OCI-LY7 (cell line): ENCODE measurements around the gene GYPB.
"Not testable (repeated sequence)": the region's sequence is repeated elsewhere in the genome, so short reads cannot be mapped to it uniquely, and the experiment has no call there.

Source experiments
- CTCF ChIP-seq: fragments of 200-600 bp; sonication (generic); conservative IDR thresholded peaks from 2 replicates; pipeline ENCODE4 v1.5.1; 2014; ENCODE audit warnings: mild to moderate bottlenecking, antibody characterized with exemption, low read length, moderate library complexity, mixed read lengths
- EZH2phosphoT487 ChIP-seq: fragments of 200-600 bp; sonication (generic); IDR thresholded peaks from 2 replicates; pipeline ENCODE4 v1.6.1; 2018; ENCODE audit warnings: low read depth, borderline replicate concordance, mild to moderate bottlenecking, mixed run types, antibody characterized with exemption, low read length, moderate library complexity, mixed read lengths

DNA sequence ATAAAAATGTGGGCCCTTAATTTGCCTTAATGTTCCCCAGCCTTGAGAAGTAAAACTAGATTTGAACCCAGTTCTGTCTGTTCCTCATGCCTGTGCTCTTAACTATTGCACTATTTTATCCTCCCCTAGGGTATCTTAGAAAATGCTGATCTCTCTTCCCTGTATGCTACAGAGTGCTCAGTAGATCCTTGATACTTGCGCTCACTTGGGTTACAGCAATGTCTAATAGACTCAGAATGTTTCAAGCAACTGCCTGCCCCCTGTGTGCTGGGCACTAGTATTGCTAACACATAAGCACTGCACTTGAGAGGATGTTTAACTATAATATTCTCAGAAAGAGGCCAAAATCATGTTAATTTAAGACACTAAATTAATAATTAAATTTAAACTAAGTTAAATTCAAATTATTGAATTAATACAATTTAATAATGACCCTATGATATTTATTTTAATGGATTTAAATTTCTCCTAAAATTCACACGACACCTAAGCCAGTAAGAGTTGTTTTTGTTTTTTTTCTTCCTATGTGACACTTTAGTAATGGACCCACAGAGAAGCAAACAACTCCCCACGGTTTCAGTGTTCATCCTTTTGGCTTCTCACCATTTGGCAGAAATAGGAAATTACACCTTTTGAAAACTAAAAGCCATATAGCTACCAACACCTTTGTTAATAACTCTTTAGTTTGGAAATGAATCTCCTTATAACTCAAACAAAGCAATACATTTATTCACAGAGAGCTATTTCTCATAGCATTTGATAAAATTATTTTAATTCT is 768 bp downstream of the GYPB start:
- not testable (repeated sequence) for TF ChIP-seq CTCF, EZH2phosphoT487
